SHP77 (cell line): ENCODE data around the gene ITGA4.

Source experiments
- DNase-seq, 2 experiments: peaks; one replicate each; lab custom pipeline; 2025; lab: John Stamatoyannopoulos, UW

Gene ITGA4

DNA sequence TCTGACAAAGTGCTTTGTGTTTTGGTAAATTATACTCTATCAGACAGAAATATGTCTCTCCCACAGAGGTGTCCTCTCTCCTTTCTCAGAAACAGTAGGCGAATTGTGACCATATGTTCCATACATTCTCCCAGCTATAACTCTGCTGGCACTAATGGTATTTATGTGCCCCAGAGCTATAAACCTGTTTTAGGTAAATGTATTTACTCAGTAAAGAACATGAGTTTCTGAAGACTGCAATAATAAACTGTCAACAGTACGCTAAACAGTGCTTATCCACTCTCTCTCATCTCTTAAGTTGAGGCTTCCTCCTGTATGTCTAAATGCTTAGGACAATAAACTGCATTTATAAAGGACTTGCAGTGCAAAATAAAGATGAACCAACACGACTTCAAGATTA lies 58.5 kb downstream of the ITGA4 start:
- DNase-seq = no peak

DNA sequence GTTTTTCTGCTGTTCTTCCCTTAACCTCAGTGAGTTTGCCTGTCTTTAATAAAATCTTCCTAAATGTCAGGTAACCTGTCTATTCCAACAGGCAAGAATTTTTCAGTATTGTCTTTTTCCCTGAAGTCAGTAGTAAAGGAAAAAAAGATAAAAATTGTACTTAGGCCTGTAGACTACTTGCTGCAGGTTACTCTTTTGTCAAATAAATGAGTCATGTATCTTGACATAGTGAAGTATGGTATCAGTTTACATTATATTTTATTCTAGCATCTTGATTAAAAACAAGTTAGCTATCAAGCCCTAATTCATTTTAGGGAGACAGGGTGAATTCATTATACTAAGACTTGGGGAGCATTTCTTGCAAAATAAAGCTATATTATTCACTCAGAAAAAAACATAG lies 59.8 kb downstream of the ITGA4 start:
- DNase-seq = no peak

GRCh38 chr2:181517685-181518301 lies 60.6 kb downstream of the ITGA4 start:
- DNase-seq = no peak

DNA sequence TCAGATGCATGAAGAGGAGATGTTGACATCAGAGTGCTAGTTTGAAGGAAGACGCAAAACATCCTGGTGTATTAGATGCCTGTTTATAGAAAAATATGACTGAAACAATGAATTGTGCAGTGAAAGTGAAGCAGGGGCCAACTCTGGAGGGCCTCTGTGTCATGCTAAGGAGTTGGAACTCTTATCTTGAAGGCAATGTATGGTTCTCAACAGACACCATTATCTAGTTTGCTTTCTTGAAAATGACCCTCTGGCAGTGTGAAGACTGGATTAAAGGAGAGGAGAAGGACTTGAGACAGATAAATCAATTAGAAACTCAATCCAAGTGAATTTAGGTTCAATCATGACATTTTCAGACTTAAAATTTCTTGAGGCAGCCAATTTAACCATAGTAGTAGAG lies 63.1 kb downstream of the ITGA4 start:
- DNase-seq = no peak

- DNase-seq = no peak
Measured at GRCh38 chr2:181523756-181524155, 66.6 kb downstream of the ITGA4 start.

DNA sequence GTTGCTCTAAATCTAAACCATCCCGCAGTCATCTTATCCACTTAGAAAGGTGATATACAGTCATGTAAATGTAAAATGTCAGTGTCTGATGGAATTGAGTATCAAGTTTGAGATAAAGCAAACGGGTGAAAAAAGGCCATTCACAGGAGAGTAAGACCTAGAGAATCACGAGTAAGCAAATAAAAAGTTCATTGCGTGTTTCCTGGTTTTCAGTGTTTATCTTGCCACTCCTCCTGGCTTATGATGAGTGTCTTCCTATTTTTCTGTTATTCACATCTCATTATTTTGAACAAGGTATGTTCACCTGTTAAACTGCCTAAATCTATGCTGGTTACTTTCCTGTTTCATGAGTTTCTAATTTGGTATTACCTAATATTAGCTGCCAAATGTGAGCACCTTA lies 68.8 kb downstream of the ITGA4 start:
- no peak for DNase-seq

DNA sequence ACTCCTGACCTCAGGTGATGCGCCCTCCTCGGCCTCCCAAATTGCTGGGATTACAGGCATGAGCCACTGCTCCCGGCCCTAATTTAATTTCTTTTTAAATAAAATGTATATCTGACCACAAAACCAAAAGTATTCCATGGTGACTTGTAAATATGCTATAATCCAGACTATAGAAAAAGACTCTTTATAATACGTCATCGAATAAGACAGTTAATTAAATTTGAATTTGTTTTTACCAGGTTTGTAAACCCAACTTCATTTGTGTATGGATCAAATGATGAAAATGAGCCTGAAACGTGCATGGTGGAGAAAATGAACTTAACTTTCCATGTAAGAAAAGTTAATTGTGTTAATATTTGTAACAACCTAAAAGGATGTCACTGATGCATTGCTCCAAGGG lies 69.9 kb downstream of the ITGA4 start:
- no peak for DNase-seq

DNA sequence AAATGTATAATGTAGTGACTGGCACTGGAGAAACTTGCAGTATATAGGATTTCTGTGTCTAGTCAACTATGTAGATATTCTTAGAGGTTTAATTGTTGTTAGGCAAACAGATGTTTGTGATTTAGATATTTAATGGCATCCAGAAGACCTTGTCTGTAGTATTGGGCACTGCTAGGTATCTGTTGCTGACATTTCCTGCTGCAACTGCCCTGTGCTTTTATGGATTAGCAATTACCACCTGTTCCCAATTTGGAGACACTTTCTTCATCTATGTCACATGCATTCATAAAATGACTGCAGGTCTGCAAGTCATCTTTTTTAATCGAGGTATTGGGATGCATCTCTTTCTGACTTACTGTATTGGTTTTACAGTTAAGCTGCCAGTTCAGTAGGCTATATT lies 71.3 kb downstream of the ITGA4 start:
- DNase-seq = no peak

DNA sequence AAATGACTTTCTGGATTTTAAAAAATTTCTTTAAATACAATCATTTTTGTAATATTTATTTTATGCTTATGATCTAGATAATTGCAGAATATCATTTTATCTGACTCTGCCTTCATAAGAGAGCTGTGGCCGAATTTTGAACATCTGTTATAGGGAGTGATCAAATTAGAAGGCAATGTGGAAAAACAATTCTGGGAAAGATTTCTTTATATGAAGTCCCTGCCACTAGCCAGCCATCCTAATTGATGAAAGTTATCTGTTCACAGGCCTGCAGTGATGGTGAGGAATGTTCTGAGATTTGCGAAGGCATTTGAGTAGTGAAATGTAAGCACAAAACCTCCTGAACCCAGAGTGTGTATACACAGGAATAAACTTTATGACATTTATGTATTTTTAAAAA lies 79.5 kb downstream of the ITGA4 start:
- DNase-seq = no peak

DNA sequence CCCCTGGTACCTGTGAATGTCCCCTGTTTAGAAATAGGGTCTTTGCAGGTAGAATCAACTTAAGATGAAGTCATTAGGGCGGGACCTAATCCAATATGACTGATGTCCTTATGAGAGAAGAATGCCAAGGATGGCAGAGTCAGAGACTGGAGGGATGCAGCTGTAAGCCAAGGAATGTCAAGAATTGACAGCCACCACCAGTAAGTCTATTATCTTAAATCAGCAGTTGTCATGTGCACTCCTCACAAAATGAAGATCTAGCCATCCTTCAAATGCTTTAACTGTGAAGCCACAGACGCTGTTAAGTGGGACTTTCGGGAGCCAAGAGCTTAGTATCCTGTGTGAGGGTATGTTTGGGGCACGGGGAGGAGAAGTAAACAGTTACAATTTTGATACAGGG lies 83.2 kb downstream of the ITGA4 start:
- no peak for DNase-seq

GRCh38 chr2:181542170-181542569 lies 85.0 kb downstream of the ITGA4 start:
- no peak for DNase-seq

DNA sequence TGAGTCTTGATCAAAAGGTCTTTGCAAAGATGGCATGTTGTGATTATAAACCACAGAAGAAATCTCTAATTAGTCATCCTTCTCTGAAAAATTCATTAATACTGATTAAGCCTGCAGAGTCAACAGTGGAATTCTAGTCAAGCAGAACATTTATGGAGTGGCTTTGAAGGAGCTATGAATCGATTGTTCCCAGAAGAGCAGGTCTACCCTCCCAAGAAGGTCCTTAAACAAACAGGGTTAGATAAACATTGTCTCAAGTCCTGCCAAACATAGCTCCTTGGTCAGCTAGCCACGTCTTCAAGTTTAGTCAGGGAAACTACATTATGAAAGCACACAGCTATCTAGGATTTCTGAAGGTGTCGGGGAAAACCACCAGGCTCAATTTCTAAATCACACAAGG lies 88.9 kb downstream of the ITGA4 start:
- DNase-seq = no peak

DNA sequence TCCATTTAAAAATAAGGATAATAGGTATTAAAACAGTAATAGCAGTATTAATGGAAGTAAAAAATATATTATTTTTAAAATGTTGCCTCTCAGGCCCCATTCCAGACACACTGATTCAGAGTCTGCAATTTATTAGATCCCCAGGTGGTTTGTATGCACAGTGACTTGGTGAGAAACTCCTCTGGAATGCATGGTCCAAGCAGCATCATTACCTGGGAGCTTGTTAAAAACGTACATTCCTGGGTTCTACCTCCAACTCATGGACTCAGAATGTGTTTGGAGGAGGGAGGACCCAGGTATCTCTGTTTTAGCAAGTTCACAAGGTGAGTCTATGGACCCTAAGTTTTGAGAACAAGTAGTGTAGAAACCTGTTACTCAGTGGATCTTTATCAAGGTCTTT lies 95.6 kb downstream of the ITGA4 start:
- no peak for DNase-seq

DNA sequence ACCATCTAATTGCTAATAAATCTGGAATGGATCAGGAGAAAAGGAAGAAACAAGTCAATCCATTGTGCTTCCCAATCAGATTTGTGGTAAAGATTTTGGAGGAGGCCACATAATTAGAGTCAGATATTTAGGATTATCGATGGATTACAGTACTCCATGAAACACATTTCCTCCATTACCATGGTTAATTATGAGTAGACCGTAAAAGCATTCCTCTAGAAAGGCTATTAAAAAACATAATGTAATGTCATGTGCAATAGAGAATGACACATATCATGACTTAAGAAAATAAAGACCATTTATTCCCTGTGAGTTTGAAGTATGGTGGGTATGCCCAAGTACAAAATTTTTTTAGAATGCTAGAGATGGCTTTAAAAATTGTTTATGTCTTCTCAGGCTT lies 96.1 kb downstream of the ITGA4 start:
- no peak for DNase-seq

DNA sequence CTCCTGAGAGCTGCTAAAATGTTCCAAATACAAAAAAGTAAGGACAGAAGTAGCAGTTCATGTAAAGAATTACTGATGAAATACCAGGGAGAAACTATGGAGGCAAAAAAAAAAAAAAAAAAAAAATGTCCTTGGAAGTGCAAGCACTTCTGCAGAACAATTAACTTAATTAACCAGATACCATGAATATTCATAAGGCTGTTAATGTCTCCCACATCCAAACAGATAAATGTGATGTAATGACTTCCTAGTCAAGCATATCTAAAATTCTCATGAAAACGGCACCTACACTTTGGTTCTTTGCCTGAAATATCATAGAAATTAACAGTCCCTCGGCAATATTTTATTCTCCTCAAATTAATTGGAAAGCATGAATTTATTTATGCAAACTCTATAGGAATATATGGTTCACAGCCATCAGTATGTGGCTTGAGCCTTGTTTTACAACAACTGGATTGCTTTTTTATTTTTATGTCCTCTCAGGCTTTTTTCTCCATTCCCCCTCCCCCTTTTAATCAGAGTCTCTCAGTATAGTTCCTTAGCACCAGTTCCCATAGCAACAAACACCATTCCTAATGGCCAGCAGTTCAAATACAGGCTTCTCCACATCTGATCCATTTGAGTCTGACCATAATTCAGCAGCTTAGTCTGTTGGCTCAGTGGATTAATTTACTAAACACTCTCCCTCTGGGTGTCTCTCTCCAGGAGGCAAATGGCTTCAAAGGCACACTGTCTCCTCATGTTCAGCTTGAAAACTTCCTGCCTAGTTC lies 97.1 kb downstream of the ITGA4 start:
- DNase-seq = no peak

- no peak for DNase-seq
Measured at GRCh38 chr2:181558371-181558770, 101.2 kb downstream of the ITGA4 start.

DNA sequence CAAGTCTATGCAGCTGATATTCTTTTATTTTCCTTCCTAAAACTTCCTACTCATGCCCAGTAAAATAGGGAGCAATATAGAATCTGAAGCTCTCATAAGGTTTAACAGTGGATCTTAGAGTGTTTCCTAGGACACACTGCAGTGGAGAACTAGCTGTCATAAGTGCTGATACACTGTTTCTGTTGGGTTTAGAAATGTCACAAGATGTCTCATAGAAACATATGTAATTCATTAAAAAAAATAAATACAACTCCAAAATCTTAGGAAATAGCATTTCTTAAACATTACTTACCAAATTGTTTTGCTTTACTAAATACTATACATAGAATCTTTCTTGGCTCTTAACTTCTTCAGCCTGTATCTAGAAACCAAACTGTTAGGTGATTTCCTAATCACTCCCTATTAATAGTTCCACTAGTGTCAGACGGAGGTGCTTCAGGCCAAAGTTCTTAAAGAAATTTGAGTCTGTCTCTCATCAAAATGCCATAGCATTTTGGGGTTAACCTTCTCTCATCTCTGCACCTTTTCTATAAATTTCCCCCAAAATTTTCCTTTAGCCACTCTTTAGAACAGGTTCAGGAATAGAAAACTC lies 106.0 kb downstream of the ITGA4 start:
- DNase-seq = no peak

- DNase-seq = no peak
Measured at GRCh38 chr2:181566334-181567032, 109.3 kb downstream of the ITGA4 start.

GRCh38 chr2:181570059-181570458 lies 112.9 kb downstream of the ITGA4 start:
- no peak for DNase-seq

DNA sequence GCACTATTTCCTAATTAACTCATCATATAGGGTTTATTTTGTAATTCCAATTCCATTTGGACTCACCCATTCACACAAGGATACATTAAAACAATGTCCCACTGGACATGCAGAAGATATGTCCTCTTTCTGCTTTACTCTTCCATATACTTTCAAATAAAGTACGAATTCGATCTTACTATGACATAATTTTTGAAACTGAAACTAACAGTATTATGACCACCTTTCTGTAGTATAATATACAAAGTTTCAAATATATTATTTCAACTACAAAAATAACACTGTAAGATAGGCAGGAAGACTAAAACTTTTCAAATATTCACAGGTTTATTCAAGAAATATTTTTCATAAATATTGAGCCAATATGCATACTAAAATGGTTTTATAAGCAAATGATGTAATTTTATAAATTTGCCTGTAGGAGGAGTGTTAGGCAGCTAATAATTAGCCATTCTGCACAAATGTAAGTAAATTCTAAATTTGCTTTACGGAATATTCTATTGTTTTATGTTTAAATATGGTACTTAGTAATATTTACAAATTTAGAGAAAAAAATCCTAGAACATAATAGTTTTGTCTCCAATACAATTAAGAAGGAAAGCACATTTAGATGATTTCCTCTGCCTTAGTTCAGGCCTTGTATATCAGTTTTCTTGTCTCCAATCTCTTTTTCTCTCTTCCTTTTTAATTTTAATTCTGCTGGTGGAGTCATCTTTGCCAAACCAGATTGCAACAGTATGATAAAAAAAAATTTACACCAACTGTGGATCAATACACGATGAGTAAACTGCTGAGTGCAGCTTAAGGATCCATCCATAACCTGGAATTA lies 113.9 kb downstream of the ITGA4 start:
- no peak for DNase-seq

- DNase-seq = peak in 1 of 2 experiments; percentile 7
Measured at GRCh38 chr2:181573140-181573736, 116.1 kb downstream of the ITGA4 start.

GRCh38 chr2:181574321-181574720 lies 117.1 kb downstream of the ITGA4 start:
- DNase-seq = no peak
